ENCODE measurements around the gene TEKT5.
"Not testable (repeated sequence)": the region's sequence is repeated elsewhere in the genome, so short reads cannot be mapped to it uniquely, and the experiment has no call there.

The TEKT5 gene

GRCh38 chr16:10629592-10629963 is 65.2 kb downstream of the TEKT5 start:
- no peak for DNase-seq

GRCh38 chr16:10625595-10626357 is 69.0 kb downstream of the TEKT5 start:
- peak; percentile 74 for DNase-seq

DNA sequence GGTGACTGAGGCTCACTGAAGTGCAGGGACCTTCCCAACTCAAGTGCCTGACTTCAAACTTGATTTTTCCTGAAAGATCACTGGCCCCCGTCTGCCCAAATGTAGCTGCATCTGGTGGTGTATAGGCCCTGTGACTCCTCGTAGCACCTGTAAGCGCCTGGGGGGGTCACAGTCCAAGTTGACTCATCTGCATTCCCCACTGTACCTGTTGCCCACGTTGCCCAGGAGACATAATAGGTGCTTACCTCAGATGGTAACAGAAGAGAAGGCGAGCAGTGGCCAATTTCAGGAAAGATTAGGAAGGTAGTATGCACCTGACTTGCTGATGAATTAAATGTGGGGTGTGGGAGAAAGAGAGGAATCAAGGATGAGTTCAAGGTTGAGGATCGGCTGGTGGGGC is 70.2 kb downstream of the TEKT5 start:
- DNase-seq, result no peak

DNA sequence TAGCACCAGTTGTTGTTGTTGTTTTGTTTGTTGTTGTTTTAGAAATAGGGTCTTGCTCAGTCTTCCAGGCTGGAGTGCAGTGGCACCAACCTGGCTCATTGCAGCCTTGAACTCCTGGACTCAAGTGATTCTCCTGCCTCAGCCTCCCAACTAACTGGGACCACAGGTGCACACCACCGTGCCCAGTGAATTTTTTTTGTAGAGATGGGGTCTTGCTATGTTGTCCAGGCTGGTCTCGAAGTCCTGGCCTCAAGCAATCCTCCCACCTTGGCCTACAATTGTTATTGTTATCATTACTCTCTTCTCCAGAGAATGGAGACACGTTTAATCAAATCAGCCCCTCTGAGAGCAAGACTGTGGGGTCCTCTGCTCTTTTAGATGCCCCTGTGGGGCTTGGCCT is 71.7 kb downstream of the TEKT5 start:
- no peak for DNase-seq

DNA sequence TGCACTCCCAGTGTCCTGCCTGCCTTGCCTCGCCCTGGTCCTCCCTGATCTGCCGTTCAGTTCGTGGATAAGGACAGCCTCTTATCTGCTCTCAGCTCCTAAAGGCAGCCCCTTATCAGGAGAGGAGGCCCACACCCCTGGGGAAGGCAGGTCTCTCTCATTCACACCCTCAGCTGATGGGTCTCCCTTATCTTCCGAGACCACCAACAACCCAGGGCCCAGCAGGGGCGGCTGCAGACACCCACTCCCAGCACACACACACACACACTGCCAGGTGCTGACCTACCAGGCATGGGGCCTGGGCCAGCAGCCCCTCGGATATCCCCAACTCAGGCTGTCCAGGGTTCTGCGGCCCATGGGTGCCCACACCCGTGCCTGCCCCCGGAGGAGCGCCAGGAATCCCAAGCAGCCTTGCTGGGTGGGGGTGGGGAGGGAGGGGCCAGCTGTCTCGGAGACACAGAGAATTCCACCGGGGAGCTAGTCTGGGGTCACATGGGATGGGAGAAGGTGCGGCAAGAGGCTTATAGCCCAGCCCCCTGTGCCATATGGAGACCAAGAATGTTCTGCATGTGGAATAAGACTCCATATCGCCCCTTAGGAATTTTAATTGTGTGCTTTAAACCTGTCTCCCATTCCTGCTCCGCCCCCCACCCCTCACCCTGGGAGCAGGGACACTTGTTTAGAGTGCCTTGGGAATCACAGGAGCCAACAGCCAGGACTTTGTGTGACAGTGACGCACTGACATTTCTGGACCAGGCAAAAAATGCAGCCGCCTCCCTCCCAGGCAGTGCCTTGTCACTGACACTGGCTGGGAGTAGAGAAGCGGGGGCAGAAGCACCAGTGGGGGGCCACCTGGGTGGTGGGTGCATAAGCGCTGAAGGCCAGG is 72.5 kb downstream of the TEKT5 start:
- no peak for DNase-seq

GRCh38 chr16:10621216-10621949 is 73.3 kb downstream of the TEKT5 start:
- DNase-seq, result not testable (repeated sequence)

DNA sequence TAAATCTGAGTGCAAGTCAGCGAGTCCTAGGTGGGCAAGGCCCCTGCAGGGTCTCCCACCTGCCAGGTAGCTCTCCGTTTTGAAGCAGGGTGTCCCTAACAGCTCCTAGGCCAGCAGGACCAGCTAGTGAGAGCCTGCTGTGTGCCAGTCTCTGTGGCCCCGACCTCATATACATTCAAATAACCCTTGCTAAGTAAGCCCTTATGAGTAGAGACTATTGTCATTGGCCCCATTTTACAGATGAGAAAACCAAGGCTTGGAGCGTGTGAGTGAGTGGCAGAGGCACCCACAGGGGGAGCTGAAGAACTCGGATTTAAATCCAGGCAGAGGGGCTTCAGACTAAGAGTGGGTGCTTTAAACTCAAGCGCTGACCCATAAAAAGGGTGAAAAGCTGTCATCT is 74.6 kb downstream of the TEKT5 start:
- no peak for DNase-seq

DNA sequence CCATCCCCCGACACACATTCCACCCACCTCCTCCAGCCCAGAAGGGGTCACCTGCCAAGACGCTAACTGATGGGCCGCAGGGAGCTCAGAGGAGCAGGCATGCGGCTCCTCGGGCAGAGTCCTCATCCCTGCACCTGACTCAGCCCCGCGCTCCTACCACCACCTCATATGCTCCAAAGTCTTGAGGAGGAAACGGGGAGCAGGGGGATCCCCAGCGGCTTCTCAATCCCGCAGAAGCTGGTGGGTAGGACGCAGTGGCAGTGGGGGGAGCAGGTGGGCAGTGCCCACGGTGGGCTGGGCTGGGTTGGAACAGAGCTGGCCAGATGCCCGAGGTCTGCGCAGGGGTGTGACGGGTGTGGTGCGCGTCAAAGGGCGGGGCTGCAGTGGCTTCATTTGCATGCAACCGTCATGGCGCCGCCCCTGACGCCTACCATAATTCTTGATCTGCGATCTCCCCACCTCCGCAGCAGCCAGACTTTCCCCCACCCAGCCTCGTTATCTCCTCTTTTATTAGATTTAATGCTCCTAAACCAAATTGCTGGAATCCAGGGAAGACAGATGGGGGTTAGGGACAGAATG is 75.4 kb downstream of the TEKT5 start:
- DNase-seq, result peak; percentile 48

DNA sequence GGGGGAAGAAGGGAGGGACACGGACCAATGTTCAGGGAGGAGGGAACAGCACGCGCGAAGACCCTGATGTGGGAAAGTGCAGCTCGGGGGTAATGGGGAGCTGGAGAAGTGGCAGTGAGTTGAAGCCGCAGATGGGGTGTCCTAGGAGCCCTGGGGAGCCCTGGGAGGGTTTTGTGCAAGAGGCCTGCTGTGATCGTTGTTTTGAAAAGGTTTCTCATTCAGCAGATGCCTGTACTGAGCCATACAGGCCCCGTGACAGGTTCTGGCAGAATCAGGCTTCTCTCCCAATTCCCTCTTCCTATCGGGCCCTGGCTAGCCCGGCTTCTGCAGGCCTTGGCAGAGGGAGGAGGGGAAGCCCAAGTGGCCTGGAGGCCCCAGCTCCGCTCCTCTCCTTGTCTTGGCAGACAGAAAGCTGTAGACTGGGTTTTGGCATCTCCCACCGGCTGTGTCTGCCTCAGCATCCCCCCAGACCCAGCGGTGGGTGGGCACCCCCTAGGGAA is 76.0 kb downstream of the TEKT5 start:
- DNase-seq, result no peak

- DNase-seq, result no peak
Measured at GRCh38 chr16:10617662-10618420, 76.9 kb downstream of the TEKT5 start.

DNA sequence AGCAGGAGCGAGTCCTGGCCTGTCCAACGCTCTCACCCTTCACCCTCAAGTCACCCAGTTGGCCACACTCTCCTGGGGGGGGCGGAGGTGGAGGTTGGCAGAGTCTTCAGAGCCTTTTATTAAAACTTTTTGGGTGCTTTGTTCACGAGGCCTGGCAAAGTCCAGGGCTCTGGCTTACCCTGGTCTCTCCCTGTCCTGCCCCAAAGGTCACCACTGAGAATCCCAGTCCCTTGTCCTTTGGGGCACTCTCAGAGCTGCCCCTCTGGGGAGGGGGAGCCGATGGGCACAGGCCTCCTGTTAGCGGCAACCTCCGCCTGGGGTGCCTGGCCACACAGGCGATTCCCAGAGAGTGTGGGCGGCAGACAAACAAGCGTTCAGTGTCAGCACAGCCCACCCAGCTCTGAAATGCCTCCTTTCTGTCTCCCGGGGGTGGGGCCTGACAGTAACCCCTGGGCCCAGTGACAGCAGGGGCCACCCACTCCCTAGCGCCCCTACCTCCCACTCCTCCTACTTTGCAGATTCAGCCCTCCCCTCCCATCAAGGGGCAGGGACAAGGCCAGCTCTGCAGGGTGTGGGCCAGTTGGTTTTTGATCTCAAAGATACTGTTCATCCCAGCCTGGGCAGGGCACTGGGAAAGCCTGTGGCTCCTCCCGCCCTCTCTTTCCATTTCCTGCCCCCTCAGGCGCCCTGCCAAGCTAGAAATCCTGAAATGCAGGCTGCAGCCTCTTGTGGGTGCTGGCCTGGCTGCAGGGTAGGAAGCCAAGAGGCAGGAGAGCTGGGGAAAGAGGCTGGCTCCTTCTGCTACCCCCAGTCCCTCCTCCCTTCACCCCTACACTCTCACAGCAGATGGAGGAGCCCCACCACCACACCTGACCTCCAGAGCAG is 77.7 kb downstream of the TEKT5 start:
- DNase-seq, result no peak

GRCh38 chr16:10616419-10616755 is 78.3 kb downstream of the TEKT5 start:
- DNase-seq, result no peak

DNA sequence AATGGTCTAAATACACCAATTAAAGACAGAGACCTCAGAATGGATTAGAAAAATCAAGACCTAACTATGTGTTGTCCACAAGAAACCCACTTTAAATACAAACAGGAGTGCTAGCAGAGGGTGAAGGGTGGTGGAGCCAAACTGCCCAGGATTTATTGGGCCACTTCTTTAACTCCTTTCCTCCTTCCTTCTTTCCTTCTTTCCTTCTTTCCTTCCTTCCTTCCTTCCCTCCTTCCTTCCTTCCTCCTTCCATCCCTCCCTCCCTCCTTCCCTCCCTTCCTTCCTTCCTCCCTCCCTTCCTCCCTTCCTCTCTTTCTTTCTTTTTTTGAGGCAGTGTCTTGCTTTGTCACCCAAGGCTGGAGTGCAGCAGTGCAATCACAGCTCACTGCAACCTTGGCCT is 80.0 kb downstream of the TEKT5 start:
- DNase-seq, result no peak

DNA sequence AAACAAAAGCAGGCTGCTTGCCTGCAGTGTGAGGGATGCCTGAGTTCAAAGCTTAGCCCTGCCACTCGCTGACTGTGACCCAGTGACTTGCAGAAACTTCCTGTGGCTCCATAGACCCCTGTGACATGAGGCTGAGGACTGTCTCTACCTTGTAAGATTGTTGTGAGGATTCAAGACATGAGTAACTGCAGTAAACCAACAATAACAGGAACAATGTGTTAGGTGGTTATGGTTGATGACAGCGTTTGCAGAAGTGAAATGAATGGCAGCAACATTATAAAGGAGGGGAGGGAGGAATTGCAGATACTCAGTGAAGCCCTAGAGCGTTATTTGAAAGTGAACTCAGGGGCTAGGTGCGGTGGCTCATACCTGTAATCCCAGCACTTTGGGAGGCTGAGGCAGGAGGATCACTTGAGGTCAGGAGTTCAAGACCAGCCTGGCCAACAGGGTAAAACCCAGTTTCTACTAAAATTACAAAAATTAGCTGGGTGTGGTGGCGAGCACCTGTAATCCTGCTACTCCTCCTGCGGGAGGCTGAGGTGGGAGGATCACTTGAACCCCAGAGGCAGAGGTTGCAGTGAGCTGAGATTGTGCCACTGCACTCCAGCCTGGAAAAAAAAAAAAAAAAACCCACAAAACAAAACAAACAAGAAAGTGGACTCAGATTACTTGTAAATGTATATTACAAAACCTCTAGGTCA is 80.8 kb downstream of the TEKT5 start:
- peak; percentile 21 for DNase-seq

GRCh38 chr16:10612649-10613179 is 82.0 kb downstream of the TEKT5 start:
- DNase-seq, result no peak

DNA sequence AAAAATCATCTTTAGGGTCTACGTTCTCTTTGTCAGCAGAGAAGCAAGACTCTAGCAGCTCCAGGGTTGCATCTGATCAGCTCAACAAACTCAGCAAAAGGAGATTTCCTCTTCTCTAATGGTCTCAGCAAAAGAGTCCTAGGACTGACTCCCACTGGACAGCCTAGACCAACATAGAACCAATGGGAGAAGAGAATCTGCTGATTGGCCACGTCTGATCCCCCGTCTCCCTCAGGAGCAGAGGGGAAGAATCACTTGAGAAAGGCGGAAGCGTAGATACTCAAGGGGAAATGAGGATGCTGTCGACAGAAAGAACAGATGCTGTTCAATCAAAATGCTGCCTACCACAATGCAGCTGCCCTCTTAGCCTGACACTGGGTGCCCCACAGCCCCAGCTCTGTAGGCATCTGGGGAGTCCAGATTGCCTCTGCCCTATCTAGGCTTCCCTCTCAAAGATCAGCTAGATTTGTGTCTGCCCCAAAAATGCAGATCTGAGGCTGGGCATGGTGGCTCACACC is 82.8 kb downstream of the TEKT5 start:
- DNase-seq, result no peak

GRCh38 chr16:10610499-10611184 is 84.1 kb downstream of the TEKT5 start:
- no peak for DNase-seq

DNA sequence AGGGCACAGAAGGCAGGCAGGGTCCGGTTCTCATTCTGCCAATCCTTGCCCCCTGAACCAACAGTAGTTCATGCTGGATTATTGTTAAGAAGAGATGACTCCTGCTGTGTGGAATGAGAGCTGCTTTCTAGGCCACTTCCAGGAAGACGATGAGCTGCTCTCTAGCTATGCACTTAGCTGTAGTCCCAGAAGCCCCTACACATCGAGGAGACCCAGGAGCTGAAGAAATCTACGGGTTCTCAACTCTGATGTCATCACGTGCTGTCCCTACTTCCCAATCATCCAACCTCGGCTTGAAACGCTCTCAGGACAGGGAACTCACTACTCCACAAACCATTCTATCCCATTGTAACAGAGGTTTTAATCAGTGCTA is 85.3 kb downstream of the TEKT5 start:
- DNase-seq, result no peak

GRCh38 chr16:10608687-10609401 is 85.9 kb downstream of the TEKT5 start:
- peak; percentile 8 for DNase-seq
